Naive thymus-derived CD8-positive, alpha-beta T cell (primary cell): Measurements from ENCODE around the gene SERAC1. TPM values are rescaled to one million over a fixed set of nuclear protein-coding genes. Genes with fewer than 3 reads are reported as not detected.
"Not testable (repeated sequence)": the region's sequence is repeated elsewhere in the genome, so short reads cannot be mapped to it uniquely, and the experiment has no call there.

Source experiments
- ATAC-seq, 2 donors: fragments of 150-1000 bp; cut with Tn5 transposase in 1 of 2; sonication (Bioruptor Pico), chemical (Tn5 transposase) in 1 of 2; 1 replicate in 1 of 2; 2 replicates in 1 of 2; pipeline ENCODE4 v1.10.0; 2021; ENCODE audit warnings: mild to moderate bottlenecking in 2 of 2, moderate library complexity in 2 of 2
- POLR2A ChIA-PET: fragments of 350-600 bp; sonication (Branson Sonifier 250); formaldehyde crosslinking; loops from one replicate; lab custom pipeline; 2021; ENCODE audit warnings: antibody characterized with exemption; lab: Charles Lee
- DNase-seq, 10 donors: peaks; one replicate each; pipeline versions ENCODE4 v3.0.0 to v3.0.0-alpha.2; 2020 to 2022
- H3K27ac Mint-ChIP-seq, 10 donors: one replicate each; pipeline ENCODE4 v1.8.0; 2020 to 2022; ENCODE audit warnings: mild to moderate bottlenecking in 10 of 10, mixed read lengths in 10 of 10, moderate library complexity in 4 of 10, inconsistent platforms in 1 of 10
- H3K27me3 Mint-ChIP-seq, 5 donors: one replicate each; pipeline ENCODE4 v1.8.0; 2021 to 2022; ENCODE audit warnings: mixed read lengths in 5 of 5
- H3K36me3 Mint-ChIP-seq, 3 donors: one replicate each; pipeline ENCODE4 v1.8.0; 2020 to 2022; ENCODE audit warnings: mixed read lengths in 3 of 3, mild to moderate bottlenecking in 2 of 3, inconsistent platforms in 1 of 3
- H3K4me1 Mint-ChIP-seq, 4 donors: one replicate each; pipeline ENCODE4 v1.8.0; 2021 to 2022; ENCODE audit warnings: mixed read lengths in 4 of 4
- H3K4me3 Mint-ChIP-seq, 10 donors: one replicate each; pipeline ENCODE4 v1.8.0; 2020 to 2022; ENCODE audit warnings: mild to moderate bottlenecking in 10 of 10, mixed read lengths in 10 of 10, moderate library complexity in 6 of 10, inconsistent platforms in 1 of 10
- H3K9me3 Mint-ChIP-seq, 9 donors: one replicate each; pipeline ENCODE4 v1.8.0; 2020 to 2022; ENCODE audit warnings: mixed read lengths in 9 of 9, mild to moderate bottlenecking in 3 of 9, inconsistent platforms in 1 of 9, moderate library complexity in 1 of 9
- polyA plus RNA-seq, 3 donors: library from polyadenylated mRNA; unstranded; fragments of 300-500 nt; fragmentation: Illumina TruSeq; gene quantifications; one replicate each; pipeline ENCODE4 v1.2.3, GENCODE V29; 2021
- total RNA-seq, 8 experiments: library from RNA in 2 of 8; stranded (reverse) in 2 of 8; gene quantifications; one replicate each; pipeline ENCODE4 v1.2.3 and lab custom pipeline; 2021 to 2026

SERAC1 gene
- total and polyA plus RNA-seq, 5 experiments from 2014 or later: 2.1 to 3.8 (median 3.2) TPM

GRCh38 chr6:158169634-158170033 is 1.6 kb upstream of the SERAC1 start:
- ATAC-seq, H3K27ac Mint-ChIP-seq, H3K27me3 Mint-ChIP-seq, DNase-seq, POLR2A ChIA-PET, H3K4me3 Mint-ChIP-seq, H3K9me3 Mint-ChIP-seq: not testable (repeated sequence)
- Mint-ChIP-seq H3K36me3 (peaks cover 0 to 24% (median 12%) of the 10 kb centered on the region in 3 donors), H3K4me1 (peaks cover 19 to 46% (median 33%) of the 10 kb centered on the region in 4 donors)

- DNase-seq: no peak
- H3K9me3 Mint-ChIP-seq: no peaks in the 10 kb centered on the region
- H3K36me3 Mint-ChIP-seq: peaks cover 0 to 7% (median 0%) of the 10 kb centered on the region in 3 donors
- no peak for ATAC-seq
- no peaks in the 10 kb centered on the region for H3K27me3 Mint-ChIP-seq
- no peak overlapping the region for H3K27ac Mint-ChIP-seq
- POLR2A ChIA-PET: no interaction called here
- H3K4me1 Mint-ChIP-seq: peaks cover 10 to 27% (median 19%) of the 10 kb centered on the region in 4 donors
- H3K4me3 Mint-ChIP-seq: no peak overlapping the region
These were observed 2.1 kb downstream of the SERAC1 start for GRCh38 chr6:158165919-158166416.

- H3K36me3 Mint-ChIP-seq: peaks cover 0 to 3% (median 0%) of the 10 kb centered on the region in 3 donors
- H3K4me3 Mint-ChIP-seq: no peak overlapping the region
- POLR2A ChIA-PET: no interaction called here
- no peaks in the 10 kb centered on the region for H3K9me3 Mint-ChIP-seq
- peaks cover 10 to 26% (median 14%) of the 10 kb centered on the region in 4 donors for H3K4me1 Mint-ChIP-seq
- DNase-seq (no peak), ATAC-seq (no peak)
- no peaks in the 10 kb centered on the region for H3K27me3 Mint-ChIP-seq
- H3K27ac Mint-ChIP-seq: no peak overlapping the region
These were observed 3.4 kb downstream of the SERAC1 start for GRCh38 chr6:158164579-158165170.

GRCh38 chr6:158161566-158162254 is 6.4 kb downstream of the SERAC1 start:
- Mint-ChIP-seq H3K27ac (no peak overlapping the region), H3K4me3 (no peak overlapping the region), H3K9me3 (no peaks in the 10 kb centered on the region), H3K4me1 (peaks cover 4 to 18% (median 6%) of the 10 kb centered on the region in 4 donors), H3K27me3 (no peaks in the 10 kb centered on the region), H3K36me3 (peaks cover 0 to 15% (median 12%) of the 10 kb centered on the region in 3 donors)
- ATAC-seq (no peak), DNase-seq (no peak)
- POLR2A ChIA-PET: interaction anchor here (0.6 kb wide), 1 partner anchor 13 kb away, joined by 3 read pairs; no protein-coding TSS in a partner anchor

GRCh38 chr6:158160932-158161539 is 7.0 kb downstream of the SERAC1 start:
- ATAC-seq (no peak), DNase-seq (no peak)
- H3K27me3 Mint-ChIP-seq: no peaks in the 10 kb centered on the region
- POLR2A ChIA-PET: interaction anchor here (0.6 kb wide), 1 partner anchor 13 kb away, joined by 3 read pairs; no protein-coding TSS in a partner anchor
- no peaks in the 10 kb centered on the region for H3K9me3 Mint-ChIP-seq
- H3K4me1 Mint-ChIP-seq: peaks cover 0 to 11% (median 5%) of the 10 kb centered on the region in 4 donors
- no peak overlapping the region for H3K4me3 Mint-ChIP-seq
- peaks cover 0 to 15% (median 15%) of the 10 kb centered on the region in 3 donors for H3K36me3 Mint-ChIP-seq
- H3K27ac Mint-ChIP-seq: no peak overlapping the region

GRCh38 chr6:158158748-158159147 is 9.3 kb downstream of the SERAC1 start:
- Mint-ChIP-seq H3K27me3 (no peaks in the 10 kb centered on the region), H3K9me3 (no peaks in the 10 kb centered on the region), H3K36me3 (peaks cover 0 to 22% (median 15%) of the 10 kb centered on the region in 3 donors), H3K4me3 (no peak overlapping the region), H3K4me1 (peaks cover 0 to 11% (median 1%) of the 10 kb centered on the region in 4 donors), H3K27ac (no peak overlapping the region)
- DNase-seq: no peak
- POLR2A ChIA-PET: no interaction called here
- no peak for ATAC-seq

- no peak overlapping the region for H3K27ac Mint-ChIP-seq
- peaks cover 0 to 11% (median 1%) of the 10 kb centered on the region in 4 donors for H3K4me1 Mint-ChIP-seq
- H3K4me3 Mint-ChIP-seq: no peak overlapping the region
- peaks cover 0 to 22% (median 18%) of the 10 kb centered on the region in 3 donors for H3K36me3 Mint-ChIP-seq
- no peak for DNase-seq
- H3K9me3 Mint-ChIP-seq: no peaks in the 10 kb centered on the region
- POLR2A ChIA-PET: no interaction called here
- H3K27me3 Mint-ChIP-seq: no peaks in the 10 kb centered on the region
- ATAC-seq: no peak
These were observed 9.9 kb downstream of the SERAC1 start for GRCh38 chr6:158158123-158158522.

GRCh38 chr6:158157064-158157764 is 10.8 kb downstream of the SERAC1 start:
- Mint-ChIP-seq H3K9me3 (no peaks in the 10 kb centered on the region), H3K27ac (no peak overlapping the region), H3K27me3 (no peaks in the 10 kb centered on the region), H3K36me3 (peaks cover 0 to 22% (median 18%) of the 10 kb centered on the region in 3 donors), H3K4me1 (peaks cover 0 to 6% (median 1%) of the 10 kb centered on the region in 4 donors), H3K4me3 (no peak overlapping the region)
- DNase-seq (no peak), ATAC-seq (no peak)
- POLR2A ChIA-PET: no interaction called here

GRCh38 chr6:158154816-158155215 is 13.2 kb downstream of the SERAC1 start:
- no peaks in the 10 kb centered on the region for H3K27me3 Mint-ChIP-seq
- POLR2A ChIA-PET: no interaction called here
- H3K27ac Mint-ChIP-seq: no peak overlapping the region
- no peak overlapping the region for H3K4me3 Mint-ChIP-seq
- no peaks in the 10 kb centered on the region for H3K4me1 Mint-ChIP-seq
- H3K9me3 Mint-ChIP-seq: no peaks in the 10 kb centered on the region
- no peak for ATAC-seq
- H3K36me3 Mint-ChIP-seq: peaks cover 0 to 25% (median 18%) of the 10 kb centered on the region in 3 donors
- no peak for DNase-seq

- POLR2A ChIA-PET: no interaction called here
These were observed 14.5 kb downstream of the SERAC1 start for GRCh38 chr6:158153576-158153975.

GRCh38 chr6:158152659-158153058 is 15.4 kb downstream of the SERAC1 start:
- no peak for ATAC-seq
- Mint-ChIP-seq H3K36me3 (peaks cover 0 to 32% (median 19%) of the 10 kb centered on the region in 3 donors), H3K4me1 (no peaks in the 10 kb centered on the region), H3K27me3 (no peaks in the 10 kb centered on the region), H3K9me3 (no peaks in the 10 kb centered on the region), H3K4me3 (no peak overlapping the region), H3K27ac (no peak overlapping the region)
- DNase-seq: no peak
- POLR2A ChIA-PET: no interaction called here

More at GRCh38 chr6:158153576-158153975, 14.5 kb downstream of the SERAC1 start:
- no peak overlapping the region for H3K27ac Mint-ChIP-seq
- H3K27me3 Mint-ChIP-seq: no peaks in the 10 kb centered on the region
- peaks cover 0 to 33% (median 24%) of the 10 kb centered on the region in 3 donors for H3K36me3 Mint-ChIP-seq
- no peak for ATAC-seq
- H3K4me1 Mint-ChIP-seq: no peaks in the 10 kb centered on the region
- DNase-seq: no peak
- H3K4me3 Mint-ChIP-seq: no peak overlapping the region
- H3K9me3 Mint-ChIP-seq: no peaks in the 10 kb centered on the region

- DNase-seq, H3K4me3 Mint-ChIP-seq, H3K4me1 Mint-ChIP-seq, H3K9me3 Mint-ChIP-seq, H3K27me3 Mint-ChIP-seq, H3K27ac Mint-ChIP-seq, POLR2A ChIA-PET, ATAC-seq: not testable (repeated sequence)
- H3K36me3 Mint-ChIP-seq: peaks cover 0 to 29% (median 13%) of the 10 kb centered on the region in 3 donors
These were observed 16.0 kb downstream of the SERAC1 start for GRCh38 chr6:158152025-158152424.
